Activated T-cell treated with anti-CD3 and anti-CD28 coated beads for 1 hour (primary cell): Measurements from ENCODE around the gene OAS2.
A peak's percentile ranks its signal among the peaks of the same experiment; 100 is the strongest.
"Not testable (repeated sequence)": the region's sequence is repeated elsewhere in the genome, so short reads cannot be mapped to it uniquely, and the experiment has no call there.

ENCODE experiments used
- DNase-seq: peaks from one replicate; pipeline ENCODE4 v3.0.0-alpha.2; 2020; ENCODE audit warnings: low read depth

The OAS2 gene

DNA sequence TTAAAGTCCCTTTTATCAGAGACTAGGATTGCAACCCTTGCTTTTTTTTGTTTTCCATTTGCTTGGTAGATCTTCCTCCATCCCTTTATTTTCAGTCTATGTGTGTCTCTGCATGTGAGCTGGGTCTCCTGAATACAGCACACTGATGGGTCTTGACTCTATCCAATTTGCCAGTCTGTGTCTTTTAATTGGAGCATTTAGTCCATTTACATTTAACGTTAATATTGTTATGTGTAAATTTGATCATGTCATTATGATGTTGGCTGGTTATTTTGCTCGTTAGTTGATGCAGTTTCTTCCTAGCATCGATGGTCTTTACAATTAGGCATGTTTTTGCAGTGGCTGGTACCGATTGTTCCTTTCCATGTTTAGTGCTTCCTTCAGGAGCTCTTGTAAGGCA, 21.2 kb upstream of the OAS2 start:
- not testable (repeated sequence) for DNase-seq

GRCh38 chr12:112961074-112961473, 17.2 kb upstream of the OAS2 start:
- no peak for DNase-seq

DNA sequence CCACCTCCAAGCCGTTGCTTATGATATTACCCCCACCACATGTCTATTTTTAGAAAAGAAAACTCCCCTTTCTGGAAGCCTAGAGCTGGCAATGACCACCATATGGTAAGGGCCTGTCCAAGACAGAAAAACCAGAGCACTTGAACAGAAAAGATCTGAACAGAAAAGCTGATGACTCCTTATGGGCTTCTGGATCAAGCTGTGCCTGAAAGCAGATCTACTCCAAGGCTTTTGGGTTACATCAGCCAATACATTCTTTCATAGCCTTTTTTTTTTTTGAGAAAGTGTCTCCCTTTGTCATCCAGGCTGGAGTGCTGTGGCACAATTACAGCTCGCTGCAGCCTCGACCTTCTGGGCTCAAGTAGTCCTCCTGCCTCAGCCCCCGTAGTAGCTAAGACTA, 16.8 kb upstream of the OAS2 start:
- DNase-seq, result no peak

- no peak for DNase-seq
Observed at GRCh38 chr12:112962561-112962960, 15.8 kb upstream of the OAS2 start.

DNA sequence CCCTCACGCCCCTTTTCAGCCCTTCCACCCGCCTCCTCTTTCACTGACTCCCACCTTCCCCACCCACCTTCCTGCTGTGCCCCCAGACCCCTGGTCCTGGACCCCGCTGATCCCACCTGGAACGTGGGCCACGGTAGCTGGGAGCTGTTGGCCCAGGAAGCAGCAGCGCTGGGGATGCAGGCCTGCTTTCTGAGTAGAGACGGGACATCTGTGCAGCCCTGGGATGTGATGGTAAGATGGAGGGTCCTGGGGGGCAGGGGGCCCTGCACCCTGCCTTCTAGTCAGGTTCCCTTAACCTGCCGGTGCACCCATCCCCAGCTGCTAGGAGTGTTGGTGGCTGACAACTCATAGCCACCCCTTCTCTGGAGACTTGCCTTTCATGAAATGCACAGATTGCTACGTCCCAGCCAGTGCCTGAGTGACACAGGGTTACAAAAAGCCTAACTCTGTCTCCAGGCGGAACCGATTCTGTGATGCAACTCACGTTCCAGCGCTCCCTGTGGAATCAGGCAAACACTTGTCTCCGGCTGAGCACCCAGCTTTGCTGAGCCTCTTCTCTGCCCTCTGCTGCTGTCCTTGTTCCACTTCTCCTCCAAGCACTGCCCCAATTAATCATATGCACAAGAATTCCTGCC, 15.0 kb upstream of the OAS2 start:
- no peak for DNase-seq

- no peak for DNase-seq
Observed at GRCh38 chr12:112964067-112964670, 14.2 kb upstream of the OAS2 start.

GRCh38 chr12:112964915-112965314, 13.4 kb upstream of the OAS2 start:
- no peak for DNase-seq

DNA sequence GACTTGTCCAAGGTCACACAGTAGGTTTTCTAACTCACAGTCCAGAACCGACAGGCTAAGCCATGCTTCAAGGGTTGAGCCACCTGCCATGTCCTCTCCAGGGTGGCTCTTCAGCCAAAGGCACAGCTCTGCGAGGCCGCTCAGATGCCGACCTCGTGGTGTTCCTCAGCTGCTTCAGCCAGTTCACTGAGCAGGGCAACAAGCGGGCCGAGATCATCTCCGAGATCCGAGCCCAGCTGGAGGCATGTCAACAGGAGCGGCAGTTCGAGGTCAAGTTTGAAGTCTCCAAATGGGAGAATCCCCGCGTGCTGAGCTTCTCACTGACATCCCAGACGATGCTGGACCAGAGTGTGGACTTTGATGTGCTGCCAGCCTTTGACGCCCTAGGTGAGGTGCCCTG, 12.7 kb upstream of the OAS2 start:
- DNase-seq, result no peak

- no peak for DNase-seq
Observed at GRCh38 chr12:112967306-112967705, 11.0 kb upstream of the OAS2 start.

DNA sequence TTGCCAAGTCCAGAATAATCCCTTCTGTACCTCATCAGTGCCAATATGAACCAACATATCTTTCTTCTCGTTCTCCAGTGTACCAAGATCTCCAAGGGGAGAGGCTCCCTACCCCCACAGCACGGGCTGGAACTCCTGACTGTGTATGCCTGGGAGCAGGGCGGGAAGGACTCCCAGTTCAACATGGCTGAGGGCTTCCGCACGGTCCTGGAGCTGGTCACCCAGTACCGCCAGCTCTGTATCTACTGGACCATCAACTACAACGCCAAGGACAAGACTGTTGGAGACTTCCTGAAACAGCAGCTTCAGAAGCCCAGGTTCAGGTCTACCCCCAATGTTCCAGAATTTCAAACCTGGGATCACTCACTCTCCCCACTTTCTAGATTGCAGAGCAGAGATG, 10.5 kb upstream of the OAS2 start:
- DNase-seq, result no peak

DNA sequence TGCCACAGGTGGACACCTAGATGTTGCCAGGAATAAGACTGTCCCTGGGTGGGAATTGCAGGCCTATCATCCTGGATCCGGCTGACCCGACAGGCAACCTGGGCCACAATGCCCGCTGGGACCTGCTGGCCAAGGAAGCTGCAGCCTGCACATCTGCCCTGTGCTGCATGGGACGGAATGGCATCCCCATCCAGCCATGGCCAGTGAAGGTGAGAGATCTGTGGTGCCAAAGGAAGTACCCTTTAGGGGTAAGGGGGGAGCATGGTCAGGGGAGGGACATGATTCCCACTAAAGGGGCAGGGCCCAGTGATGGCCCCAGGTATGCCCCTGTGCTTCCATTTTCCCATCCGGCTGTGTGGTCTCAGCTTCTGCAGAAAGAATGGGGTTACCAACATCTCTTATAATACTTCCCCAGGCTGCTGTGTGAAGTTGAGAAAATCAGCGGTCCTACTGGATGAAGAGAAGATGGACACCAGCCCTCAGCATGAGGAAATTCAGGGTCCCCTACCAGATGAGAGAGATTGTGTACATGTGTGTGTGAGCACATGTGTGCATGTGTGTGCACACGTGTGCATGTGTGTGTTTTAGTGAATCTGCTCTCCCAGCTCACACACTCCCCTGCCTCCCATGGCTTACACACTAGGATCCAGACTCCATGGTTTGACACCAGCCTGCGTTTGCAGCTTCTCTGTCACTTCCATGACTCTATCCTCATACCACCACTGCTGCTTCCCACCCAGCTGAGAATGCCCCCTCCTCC, 8.6 kb upstream of the OAS2 start:
- no peak for DNase-seq

- no peak for DNase-seq
Observed at GRCh38 chr12:112970391-112970790, 7.9 kb upstream of the OAS2 start.

DNA sequence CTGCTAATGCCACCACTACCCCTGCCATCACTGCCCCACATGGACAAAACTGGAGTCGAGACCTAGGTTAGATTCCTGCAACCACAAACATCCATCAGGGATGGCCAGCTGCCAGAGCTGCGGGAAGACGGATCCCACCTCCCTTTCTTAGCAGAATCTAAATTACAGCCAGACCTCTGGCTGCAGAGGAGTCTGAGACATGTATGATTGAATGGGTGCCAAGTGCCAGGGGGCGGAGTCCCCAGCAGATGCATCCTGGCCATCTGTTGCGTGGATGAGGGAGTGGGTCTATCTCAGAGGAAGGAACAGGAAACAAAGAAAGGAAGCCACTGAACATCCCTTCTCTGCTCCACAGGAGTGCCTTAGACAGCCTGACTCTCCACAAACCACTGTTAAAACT, 7.1 kb upstream of the OAS2 start:
- no peak for DNase-seq

DNA sequence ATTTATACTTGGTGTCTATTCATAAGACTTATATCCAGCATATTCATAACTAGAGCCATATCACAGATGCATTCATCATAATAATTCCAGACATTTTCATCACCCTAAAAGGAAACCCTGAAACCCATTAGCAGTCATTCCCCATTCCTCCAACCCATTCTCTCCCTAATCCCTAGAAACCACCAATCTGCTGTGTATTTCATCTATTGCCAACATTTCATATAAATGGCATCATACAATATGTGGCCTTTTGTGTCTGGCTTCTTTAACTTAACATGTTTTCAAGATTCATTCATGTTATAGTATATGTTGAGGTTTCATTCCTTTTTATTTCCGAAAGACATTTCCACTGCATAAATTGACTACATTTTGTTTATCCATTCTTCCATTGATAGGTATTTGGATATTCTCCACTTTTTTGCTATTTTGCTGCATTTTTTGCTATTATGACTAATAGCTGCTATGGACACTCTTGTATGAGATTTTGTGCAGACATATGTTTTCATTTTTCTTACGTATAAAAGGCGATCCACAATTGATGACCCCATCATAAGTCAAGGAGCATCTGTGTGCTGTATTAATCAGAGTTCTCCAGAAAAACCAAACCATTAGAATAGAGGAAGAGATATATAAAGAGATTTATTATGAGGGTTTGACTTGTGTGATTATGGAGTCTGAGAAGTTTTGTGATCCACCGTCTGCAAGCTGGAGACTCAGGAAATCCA, 5.1 kb upstream of the OAS2 start:
- DNase-seq, result no peak

- no peak for DNase-seq
Observed at GRCh38 chr12:112973818-112974231, 4.5 kb upstream of the OAS2 start.

DNA sequence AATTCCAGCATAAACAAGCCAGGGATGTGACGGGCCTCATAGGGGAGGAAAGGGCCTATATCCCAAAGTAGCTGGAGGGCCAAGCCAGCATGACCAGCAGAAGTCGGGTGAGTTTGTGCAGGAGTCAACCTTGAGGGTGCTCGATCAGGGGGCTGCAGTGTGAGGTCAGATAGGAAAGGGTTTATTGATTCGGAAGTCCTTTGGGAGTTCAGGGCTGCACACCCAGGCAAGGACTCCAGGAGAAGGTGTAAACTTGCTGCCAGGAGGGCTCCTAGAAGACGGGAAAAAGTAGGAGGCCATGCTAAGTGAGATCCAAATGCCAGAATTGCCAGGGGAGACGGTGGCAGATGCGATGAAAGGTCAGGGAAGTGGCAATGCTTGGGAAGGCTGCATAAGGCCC, 3.4 kb upstream of the OAS2 start:
- DNase-seq, result no peak

DNA sequence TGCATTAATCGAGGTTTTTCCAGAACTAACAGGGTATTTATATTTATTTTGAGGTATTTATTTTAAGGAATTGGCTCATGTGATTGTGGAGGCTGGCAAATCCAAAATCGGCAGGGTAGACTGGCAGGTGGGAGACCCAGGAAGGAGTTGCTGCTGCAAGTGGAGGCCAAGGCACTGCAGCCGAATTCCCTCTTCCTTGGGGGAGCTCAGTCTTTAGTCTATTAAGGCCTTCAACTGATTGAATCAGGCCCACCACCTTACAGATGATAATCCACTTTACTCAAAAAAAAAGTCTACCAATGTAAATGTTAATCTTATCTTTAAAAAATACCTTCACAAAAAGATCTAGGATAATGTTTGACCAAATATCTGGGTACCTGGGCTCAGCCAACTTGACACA, 1.2 kb upstream of the OAS2 start:
- no peak for DNase-seq

DNA sequence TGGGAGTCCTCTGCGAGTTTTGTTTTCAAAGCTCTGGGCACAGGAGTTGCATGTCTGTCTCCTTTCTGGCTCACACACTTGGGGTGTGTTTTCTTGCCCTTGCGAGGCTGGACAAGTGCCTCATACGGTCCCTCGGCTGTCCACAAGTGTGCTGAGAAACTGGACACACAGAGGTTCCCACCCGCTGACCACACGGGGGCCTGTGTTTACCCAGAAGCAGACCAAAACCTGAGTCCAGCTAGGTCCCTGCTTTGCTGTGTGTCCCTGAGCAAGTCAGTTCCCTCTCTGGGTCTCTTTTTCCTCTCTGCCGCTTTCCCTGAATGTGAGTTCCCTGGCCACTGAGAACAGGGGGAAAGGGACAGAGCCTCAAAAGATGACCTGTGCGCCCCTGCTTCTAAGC, 678 bp upstream of the OAS2 start:
- no peak for DNase-seq

DNA sequence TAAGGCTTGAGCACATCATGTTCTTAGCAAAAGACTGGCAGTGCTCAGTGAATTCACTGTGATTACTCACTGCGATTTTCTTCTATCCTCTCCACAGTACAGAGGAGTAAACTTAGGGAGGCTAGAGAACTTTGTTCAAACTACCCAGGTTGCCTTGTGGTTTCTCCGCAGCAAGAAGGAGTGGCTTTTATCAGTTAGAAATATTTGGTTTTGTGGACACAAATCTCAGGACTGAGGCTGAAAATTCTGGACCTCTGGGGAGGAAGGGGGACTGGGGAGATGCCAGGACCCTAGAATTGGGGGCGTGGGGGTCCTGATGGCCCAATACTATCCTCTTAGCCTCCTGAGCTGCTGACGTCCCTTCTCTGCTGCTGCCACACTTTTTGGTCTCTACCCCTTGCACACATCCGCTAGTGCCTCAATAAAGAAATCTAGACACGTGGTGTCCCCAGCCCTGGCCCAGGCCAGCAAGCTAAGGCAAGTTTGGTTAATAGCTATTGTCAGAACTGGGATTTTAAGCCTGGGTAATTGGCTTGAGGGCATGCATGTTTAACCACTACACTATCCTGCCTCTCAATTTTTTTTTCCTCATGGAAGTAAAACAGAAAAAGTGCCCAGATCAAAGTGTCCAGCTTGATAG, 842 bp downstream of the OAS2 start:
- peak; percentile 40 for DNase-seq

GRCh38 chr12:112980491-112981158, 2.3 kb downstream of the OAS2 start:
- no peak for DNase-seq

DNA sequence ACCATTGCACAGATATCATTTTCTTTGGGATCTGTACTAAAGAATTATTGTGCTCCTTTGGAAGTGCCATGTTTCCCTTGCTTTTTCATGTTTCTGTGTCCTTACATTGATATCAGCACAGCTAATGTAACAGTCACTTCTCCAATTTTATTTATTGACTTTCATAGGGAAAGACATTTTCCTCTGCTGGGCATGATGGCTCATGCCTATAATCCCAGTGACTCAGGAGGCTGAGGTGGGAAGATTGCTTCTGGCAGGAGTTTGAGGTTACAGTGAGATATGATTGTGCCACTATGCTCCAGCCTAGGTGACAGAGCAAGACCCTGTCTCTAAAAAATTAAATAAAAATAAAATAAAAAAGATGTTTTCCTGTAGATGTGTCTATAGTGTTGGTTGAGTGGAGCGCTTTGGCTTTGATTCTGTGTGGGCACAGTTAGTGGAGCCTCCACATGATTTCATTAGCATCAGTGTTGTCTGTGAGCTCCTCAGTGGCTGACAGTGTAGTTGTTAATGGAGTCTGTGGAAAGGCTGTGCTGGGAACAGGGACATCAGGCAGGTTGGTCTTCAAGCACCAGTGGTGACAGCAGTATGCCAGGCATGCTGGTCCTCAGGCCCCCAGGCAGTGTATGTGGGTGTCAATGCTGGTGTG, 7.4 kb downstream of the OAS2 start:
- no peak for DNase-seq
